Activated CD8-positive, alpha-beta memory T cell treated with anti-CD3 and anti-CD28 coated beads, Interleukin-2, amount 10 ng/mL, durations not matched to agents 7 days and 5 days (primary cell): ENCODE results near the gene RTN4RL1. TPM values are rescaled to one million over a fixed set of nuclear protein-coding genes. Genes with fewer than 3 reads are reported as not detected.
"Not testable (repeated sequence)": the region's sequence is repeated elsewhere in the genome, so short reads cannot be mapped to it uniquely, and the experiment has no call there.

ENCODE experiments used
- ATAC-seq: fragments of 150-1000 bp; cut with Tn5 transposase; one replicate; pipeline ENCODE4 v1.10.0; 2021; ENCODE audit warnings: moderate library complexity
- CTCF ChIA-PET: fragments of 350-600 bp; sonication (Branson Sonifier 250); formaldehyde crosslinking; loops from one replicate; lab custom pipeline; 2021; ENCODE audit warnings: antibody characterized with exemption; lab: Charles Lee
- DNase-seq: peaks from one replicate; pipeline ENCODE4 v3.0.0-alpha.2; 2020
- H3K27ac Mint-ChIP-seq: one replicate; pipeline ENCODE4 v1.8.0; 2021; ENCODE audit warnings: mild to moderate bottlenecking, mixed read lengths
- H3K27me3 Mint-ChIP-seq: one replicate; pipeline ENCODE4 v1.8.0; 2021; ENCODE audit warnings: mixed read lengths
- H3K36me3 Mint-ChIP-seq: one replicate; pipeline ENCODE4 v1.8.0; 2021; ENCODE audit warnings: mild to moderate bottlenecking, mixed read lengths
- H3K4me1 Mint-ChIP-seq: one replicate; pipeline ENCODE4 v1.8.0; 2021; ENCODE audit warnings: mixed read lengths
- H3K4me3 Mint-ChIP-seq: one replicate; pipeline ENCODE4 v1.8.0; 2021; ENCODE audit warnings: mild to moderate bottlenecking, moderate library complexity, mixed read lengths
- H3K9me3 Mint-ChIP-seq: one replicate; pipeline ENCODE4 v1.8.0; 2022; ENCODE audit warnings: low read depth, mixed read lengths
- total RNA-seq, 2 experiments: library from RNA; stranded (reverse); gene quantifications; one replicate each; pipeline ENCODE4 v1.2.3, GENCODE V29; 2021

Gene RTN4RL1
- total RNA-seq, 2 experiments from 2014 or later = 0.09 to 0.45 TPM

- no peak overlapping the region for H3K4me3 Mint-ChIP-seq
- H3K27me3 Mint-ChIP-seq = peaks cover 69% of the 10 kb centered on the region
- DNase-seq = no peak
- no peaks in the 10 kb centered on the region for H3K36me3 Mint-ChIP-seq
- H3K9me3 Mint-ChIP-seq = no peaks in the 10 kb centered on the region
- peaks cover 7% of the 10 kb centered on the region for H3K4me1 Mint-ChIP-seq
- ATAC-seq = no peak
- CTCF ChIA-PET = interaction anchor here (0.8 to 1.1 kb wide), 2 partner anchors 26 to 375 kb away, joined by 3 to 4 read pairs; no protein-coding TSS in a partner anchor
- H3K27ac Mint-ChIP-seq = no peak overlapping the region
These were observed 117.9 kb downstream of the RTN4RL1 start for GRCh38 chr17:1907216-1907631.

GRCh38 chr17:1906662-1907101 is 118.5 kb downstream of the RTN4RL1 start:
- no peak for ATAC-seq

GRCh38 chr17:1905190-1905913 is 119.8 kb downstream of the RTN4RL1 start:
- no peak overlapping the region for H3K27ac Mint-ChIP-seq
- no peaks in the 10 kb centered on the region for H3K36me3 Mint-ChIP-seq
- H3K4me3 Mint-ChIP-seq = no peak overlapping the region
- CTCF ChIA-PET = interaction anchor here (1.2 kb wide), 1 partner anchor 40 kb away, joined by 3 read pairs; no protein-coding TSS in a partner anchor
- DNase-seq = no peak
- H3K27me3 Mint-ChIP-seq = peaks cover 60% of the 10 kb centered on the region
- H3K9me3 Mint-ChIP-seq = no peaks in the 10 kb centered on the region
- peaks cover 7% of the 10 kb centered on the region for H3K4me1 Mint-ChIP-seq
- ATAC-seq = no peak

More at GRCh38 chr17:1906662-1907101, 118.5 kb downstream of the RTN4RL1 start:
- H3K4me3 Mint-ChIP-seq = no peak overlapping the region
- DNase-seq = no peak
- H3K4me1 Mint-ChIP-seq = peaks cover 7% of the 10 kb centered on the region
- no peaks in the 10 kb centered on the region for H3K36me3 Mint-ChIP-seq
- no peaks in the 10 kb centered on the region for H3K9me3 Mint-ChIP-seq
- H3K27ac Mint-ChIP-seq = no peak overlapping the region
- H3K27me3 Mint-ChIP-seq = peaks cover 64% of the 10 kb centered on the region
- CTCF ChIA-PET = interaction anchor here (0.8 to 1.2 kb wide), 3 partner anchors 25 to 376 kb away, joined by 3 to 4 read pairs (median 3); no protein-coding TSS in a partner anchor

- Mint-ChIP-seq H3K27me3 (peaks cover 52% of the 10 kb centered on the region), H3K27ac (no peak overlapping the region), H3K9me3 (no peaks in the 10 kb centered on the region), H3K4me1 (peaks cover 7% of the 10 kb centered on the region), H3K36me3 (no peaks in the 10 kb centered on the region), H3K4me3 (no peak overlapping the region)
- CTCF ChIA-PET = interaction anchor here (0.9 to 1.1 kb wide), 3 partner anchors 61 to 134 kb away, joined by 3 read pairs; partner anchors contain the start of gene RTN4RL1
- ATAC-seq (no peak), DNase-seq (no peak)
These were observed 120.6 kb downstream of the RTN4RL1 start for GRCh38 chr17:1904273-1905182.

GRCh38 chr17:1899403-1900000 is 125.6 kb downstream of the RTN4RL1 start:
- DNase-seq = no peak
- peaks cover 8% of the 10 kb centered on the region for H3K27me3 Mint-ChIP-seq
- H3K4me1 Mint-ChIP-seq = peaks cover 6% of the 10 kb centered on the region
- H3K9me3 Mint-ChIP-seq = no peaks in the 10 kb centered on the region
- peaks cover 31% of the 10 kb centered on the region for H3K36me3 Mint-ChIP-seq
- CTCF ChIA-PET = no interaction called here
- ATAC-seq = no peak
- no peak overlapping the region for H3K27ac Mint-ChIP-seq
- H3K4me3 Mint-ChIP-seq = no peak overlapping the region

GRCh38 chr17:1898872-1899271 is 126.3 kb downstream of the RTN4RL1 start:
- CTCF ChIA-PET = no interaction called here
- Mint-ChIP-seq H3K36me3 (peaks cover 37% of the 10 kb centered on the region), H3K9me3 (no peaks in the 10 kb centered on the region), H3K27me3 (peaks cover 2% of the 10 kb centered on the region), H3K27ac (no peak overlapping the region), H3K4me3 (no peak overlapping the region), H3K4me1 (peaks cover 6% of the 10 kb centered on the region)
- no peak for ATAC-seq
- no peak for DNase-seq

- H3K4me1 Mint-ChIP-seq = peaks cover 6% of the 10 kb centered on the region
- H3K4me3 Mint-ChIP-seq = no peak overlapping the region
- ATAC-seq (no peak), DNase-seq (no peak)
- H3K27me3 Mint-ChIP-seq = peaks cover under 1% of the 10 kb centered on the region
- peaks cover 39% of the 10 kb centered on the region for H3K36me3 Mint-ChIP-seq
- H3K9me3 Mint-ChIP-seq = no peaks in the 10 kb centered on the region
- no peak overlapping the region for H3K27ac Mint-ChIP-seq
- CTCF ChIA-PET = no interaction called here
These were observed 126.8 kb downstream of the RTN4RL1 start for GRCh38 chr17:1898332-1898731.

- Mint-ChIP-seq H3K9me3 (no peaks in the 10 kb centered on the region), H3K4me3 (no peak overlapping the region), H3K4me1 (peaks cover 6% of the 10 kb centered on the region), H3K36me3 (peaks cover 49% of the 10 kb centered on the region), H3K27ac (no peak overlapping the region), H3K27me3 (no peaks in the 10 kb centered on the region)
- ATAC-seq (no peak), DNase-seq (no peak)
- CTCF ChIA-PET = no interaction called here
These were observed 128.0 kb downstream of the RTN4RL1 start for GRCh38 chr17:1897105-1897656.

- Mint-ChIP-seq H3K36me3 (peaks cover 52% of the 10 kb centered on the region), H3K27ac (no peak overlapping the region), H3K4me3 (no peak overlapping the region), H3K4me1 (peaks cover 8% of the 10 kb centered on the region), H3K9me3 (no peaks in the 10 kb centered on the region), H3K27me3 (no peaks in the 10 kb centered on the region)
- ATAC-seq (no peak), DNase-seq (no peak)
- CTCF ChIA-PET = interaction anchor here (1.1 to 1.2 kb wide), 2 partner anchors 13 to 175 kb away, joined by 3 read pairs; no protein-coding TSS in a partner anchor
These were observed 128.7 kb downstream of the RTN4RL1 start for GRCh38 chr17:1896243-1897104.

GRCh38 chr17:1895479-1895878 is 129.7 kb downstream of the RTN4RL1 start:
- not testable (repeated sequence) for ATAC-seq, H3K4me3 Mint-ChIP-seq, DNase-seq, H3K27me3 Mint-ChIP-seq, H3K9me3 Mint-ChIP-seq, H3K27ac Mint-ChIP-seq
- Mint-ChIP-seq H3K4me1 (peaks cover 15% of the 10 kb centered on the region), H3K36me3 (peaks cover 58% of the 10 kb centered on the region)
- CTCF ChIA-PET = interaction anchor here (0.8 to 1.2 kb wide), 3 partner anchors 12 to 174 kb away, joined by 3 read pairs; no protein-coding TSS in a partner anchor

GRCh38 chr17:1894753-1895339 is 130.3 kb downstream of the RTN4RL1 start:
- H3K4me3 Mint-ChIP-seq = no peak overlapping the region
- CTCF ChIA-PET = interaction anchor here (0.8 kb wide), 1 partner anchor 99 kb away, joined by 3 read pairs; no protein-coding TSS in a partner anchor
- H3K36me3 Mint-ChIP-seq = peaks cover 61% of the 10 kb centered on the region

More at GRCh38 chr17:1894753-1895339, 130.3 kb downstream of the RTN4RL1 start:
- Mint-ChIP-seq H3K27ac (no peak overlapping the region), H3K4me1 (peaks cover 15% of the 10 kb centered on the region), H3K9me3 (no peaks in the 10 kb centered on the region), H3K27me3 (no peaks in the 10 kb centered on the region)
- DNase-seq = no peak
- no peak for ATAC-seq
